Tibial nerve (tissue), 4 donors: ENCODE data around the gene OR5AS1. TPM values are rescaled to one million over a fixed set of nuclear protein-coding genes. Genes with fewer than 3 reads are reported as not detected.
"Not testable (repeated sequence)": the region's sequence is repeated elsewhere in the genome, so short reads cannot be mapped to it uniquely, and the experiment has no call there.

Experiments used
- DNase-seq, 2 donors: peaks; one replicate each; pipeline ENCODE4 v3.0.0-alpha.2; 2019; ENCODE audit warnings: low spot score in 2 of 2
- H3K27ac ChIP-seq, 4 donors: fragments of 200-600 bp; sonication (generic) in 3 of 4; one replicate each; pipeline ENCODE4 v1.5.1; 2017 to 2019; ENCODE audit warnings: mild to moderate bottlenecking in 1 of 4
- H3K27me3 ChIP-seq, 2 donors: fragments of 200-600 bp; sonication (generic) in 1 of 2; one replicate each; pipeline versions ENCODE4 v1.5.1 to v1.6.0; 2017 to 2019
- H3K36me3 ChIP-seq, 3 donors: fragments of 200-600 bp; sonication (generic); one replicate each; pipeline ENCODE4 v1.5.1; 2018 to 2019
- H3K4me1 ChIP-seq, 4 donors: fragments of 200-600 bp; sonication (generic) in 3 of 4; one replicate each; pipeline ENCODE4 v1.5.1; 2017 to 2019
- H3K4me3 ChIP-seq, 4 donors: fragments of 200-600 bp; sonication (generic) in 3 of 4; one replicate each; pipeline ENCODE4 v1.5.1; 2017 to 2019; ENCODE audit warnings: mild to moderate bottlenecking in 1 of 4, moderate library complexity in 1 of 4
- H3K9me3 ChIP-seq, 4 donors: fragments of 200-600 bp; sonication (generic) in 3 of 4; one replicate each; pipeline ENCODE4 v1.5.1; 2017 to 2019
- EP300 ChIP-seq, 2 donors: sonication (generic); formaldehyde crosslinking; IDR thresholded peaks; one replicate each; pipeline ENCODE4 v1.6.1; 2017; ENCODE audit warnings: antibody characterized with exemption in 2 of 2, mild to moderate bottlenecking in 1 of 2
- POLR2A ChIP-seq, 2 donors: fragments of 450-650 bp; IDR thresholded peaks; one replicate each; pipeline ENCODE4 v1.6.1; 2017; ENCODE audit warnings: antibody characterized with exemption in 2 of 2, mild to moderate bottlenecking in 2 of 2, moderate library complexity in 2 of 2
- WGBS, 2 donors: methylation state at CpG; one replicate each; pipeline ENCODE4 v1.1.5; 2018; 5-methylcytosine and 5-hydroxymethylcytosine counted together
- total RNA-seq, 4 donors: library from RNA; depleted of rRNA; stranded (reverse); fragments of >200 nt; gene quantifications; one replicate each; pipeline ENCODE4 v1.1.0, GENCODE V29; 2016
- TF ChIP-seq, protein P1 (sequence below), 5 experiments: fragments of 200-600 bp in 3 of 5; fragments of 450-650 bp in 2 of 5; sonication (generic) in 3 of 5; IDR thresholded peaks; one replicate each; pipeline ENCODE4 v1.5.1; 2016 to 2019; ENCODE audit warnings: antibody characterized with exemption in 5 of 5, mild to moderate bottlenecking in 3 of 5, moderate library complexity in 2 of 5

OR5AS1 gene
- total RNA-seq, 4 donors from 2014 or later = not detected

GRCh38 chr11:56048480-56048879 lies 21.0 kb downstream of the OR5AS1 start:
- no peaks in the 10 kb centered on the region for H3K27me3 ChIP-seq
- no peaks in the 10 kb centered on the region for H3K36me3 ChIP-seq
- no peak for DNase-seq
- no peaks in the 10 kb centered on the region for H3K4me1 ChIP-seq
- WGBS, 2 donors = 59 to 68% methylated on average over 4 of the region's 4 CpGs
- TF ChIP-seq POLR2A (IDR thresholded peaks at IDR 0.05) (no peak), EP300 (IDR thresholded peaks at IDR 0.05) (no peak)
- TF ChIP-seq, protein P1, sequence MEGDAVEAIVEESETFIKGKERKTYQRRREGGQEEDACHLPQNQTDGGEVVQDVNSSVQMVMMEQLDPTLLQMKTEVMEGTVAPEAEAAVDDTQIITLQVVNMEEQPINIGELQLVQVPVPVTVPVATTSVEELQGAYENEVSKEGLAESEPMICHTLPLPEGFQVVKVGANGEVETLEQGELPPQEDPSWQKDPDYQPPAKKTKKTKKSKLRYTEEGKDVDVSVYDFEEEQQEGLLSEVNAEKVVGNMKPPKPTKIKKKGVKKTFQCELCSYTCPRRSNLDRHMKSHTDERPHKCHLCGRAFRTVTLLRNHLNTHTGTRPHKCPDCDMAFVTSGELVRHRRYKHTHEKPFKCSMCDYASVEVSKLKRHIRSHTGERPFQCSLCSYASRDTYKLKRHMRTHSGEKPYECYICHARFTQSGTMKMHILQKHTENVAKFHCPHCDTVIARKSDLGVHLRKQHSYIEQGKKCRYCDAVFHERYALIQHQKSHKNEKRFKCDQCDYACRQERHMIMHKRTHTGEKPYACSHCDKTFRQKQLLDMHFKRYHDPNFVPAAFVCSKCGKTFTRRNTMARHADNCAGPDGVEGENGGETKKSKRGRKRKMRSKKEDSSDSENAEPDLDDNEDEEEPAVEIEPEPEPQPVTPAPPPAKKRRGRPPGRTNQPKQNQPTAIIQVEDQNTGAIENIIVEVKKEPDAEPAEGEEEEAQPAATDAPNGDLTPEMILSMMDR (IDR thresholded peaks at IDR 0.05) = no peak
- no peak overlapping the region for H3K27ac ChIP-seq
- H3K4me3 ChIP-seq = no peak overlapping the region
- H3K9me3 ChIP-seq = no peaks in the 10 kb centered on the region

GRCh38 chr11:56049487-56049886 lies 22.0 kb downstream of the OR5AS1 start:
- no peak overlapping the region for H3K4me3 ChIP-seq
- H3K27me3 ChIP-seq = no peaks in the 10 kb centered on the region
- no peaks in the 10 kb centered on the region for H3K9me3 ChIP-seq
- TF ChIP-seq EP300 (IDR thresholded peaks at IDR 0.05) (no peak), POLR2A (IDR thresholded peaks at IDR 0.05) (no peak)
- TF ChIP-seq, protein P1 (IDR thresholded peaks at IDR 0.05) = no peak
- H3K4me1 ChIP-seq = no peaks in the 10 kb centered on the region
- DNase-seq = no peak
- WGBS, 2 donors = 46 to 49% methylated on average over 2 of the region's 2 CpGs
- H3K36me3 ChIP-seq = no peaks in the 10 kb centered on the region
- no peak overlapping the region for H3K27ac ChIP-seq

DNA sequence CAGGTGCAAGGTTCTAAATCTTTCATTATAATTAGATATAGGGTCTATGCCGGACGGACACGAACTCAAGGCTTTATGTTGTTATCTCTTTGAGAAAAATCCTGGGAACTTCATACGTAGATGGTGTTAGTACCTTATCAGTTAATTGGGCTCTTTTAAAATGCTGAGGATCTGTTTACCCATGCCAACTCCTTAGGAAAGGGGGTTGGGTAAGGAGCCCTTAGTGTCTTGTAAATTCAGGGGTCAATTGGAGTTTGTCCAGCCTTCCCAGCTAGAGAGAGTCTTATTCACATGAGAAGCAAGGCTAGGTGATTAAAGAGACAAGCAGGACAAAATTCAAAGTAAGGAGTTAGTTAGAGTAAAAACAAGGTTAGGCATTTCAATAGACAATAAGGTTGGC lies 28.9 kb downstream of the OR5AS1 start:
- H3K27me3 ChIP-seq, DNase-seq, H3K9me3 ChIP-seq, H3K4me1 ChIP-seq, H3K36me3 ChIP-seq, H3K4me3 ChIP-seq, H3K27ac ChIP-seq: not testable (repeated sequence)
- WGBS, 2 donors = 39 to 55% methylated on average over 4 of the region's 4 CpGs

GRCh38 chr11:56057661-56058237 lies 30.3 kb downstream of the OR5AS1 start:
- whole genome bisulfite sequencing, 2 donors = 15 to 25% methylated on average over 7 of the region's 7 CpGs
- DNase-seq = not testable (repeated sequence)

DNA sequence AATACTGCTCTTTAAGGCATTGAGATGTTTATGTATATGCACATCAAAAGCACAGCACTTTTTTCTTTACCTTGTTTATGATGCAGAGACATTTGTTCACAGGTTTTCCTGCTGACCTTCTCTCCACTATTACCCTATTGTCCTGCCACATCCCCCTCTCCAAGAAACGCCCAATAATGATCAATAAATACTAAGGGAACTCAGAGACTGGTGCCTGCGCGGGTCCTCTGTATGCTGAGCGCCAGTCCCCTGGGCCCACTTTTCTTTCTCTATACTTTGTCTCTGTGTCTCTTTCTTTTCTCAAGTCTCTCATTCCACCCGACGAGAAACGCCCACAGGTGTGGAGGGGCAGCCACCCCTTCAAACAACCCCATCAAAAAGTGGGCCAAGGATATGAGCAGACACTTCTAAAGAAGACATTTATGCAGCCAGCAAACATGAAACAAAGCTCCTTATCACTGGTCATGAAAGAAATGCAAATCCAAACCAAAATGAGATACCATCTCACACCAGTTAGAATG lies 30.9 kb downstream of the OR5AS1 start:
- not testable (repeated sequence) for H3K27ac ChIP-seq, H3K9me3 ChIP-seq, H3K36me3 ChIP-seq, H3K4me3 ChIP-seq, H3K27me3 ChIP-seq, H3K4me1 ChIP-seq, DNase-seq
- 69 to 78% methylated on average over 7 of the region's 7 CpGs for WGBS, 2 donors

More at GRCh38 chr11:56057661-56058237, 30.3 kb downstream of the OR5AS1 start:
- H3K27me3 ChIP-seq, H3K9me3 ChIP-seq, H3K27ac ChIP-seq, H3K4me3 ChIP-seq, H3K36me3 ChIP-seq, H3K4me1 ChIP-seq: not testable (repeated sequence)

- no peak for TF ChIP-seq EP300 (IDR thresholded peaks at IDR 0.05)
- no peak for TF ChIP-seq POLR2A (IDR thresholded peaks at IDR 0.05)
- TF ChIP-seq, protein P1 (IDR thresholded peaks at IDR 0.05) = no peak
- H3K9me3 ChIP-seq = no peaks in the 10 kb centered on the region
- H3K27ac ChIP-seq = no peak overlapping the region
- H3K27me3 ChIP-seq = no peaks in the 10 kb centered on the region
- no peak overlapping the region for H3K4me3 ChIP-seq
- DNase-seq = no peak
- H3K36me3 ChIP-seq = no peaks in the 10 kb centered on the region
- 81 to 86% methylated on average over 2 of the region's 2 CpGs for WGBS, 2 donors
- no peaks in the 10 kb centered on the region for H3K4me1 ChIP-seq
These were observed 39.5 kb downstream of the OR5AS1 start for GRCh38 chr11:56066980-56067379.

Other genes starting within 250 kb of the OR5AS1 start
- gene OR5D14, start 232.1 kb upstream of the OR5AS1 start, total RNA-seq = not detected
- not detected for gene OR5L1, start 216.3 kb upstream of the OR5AS1 start, total RNA-seq
- not detected for gene OR5D18, start 208.0 kb upstream of the OR5AS1 start, total RNA-seq
- not detected for gene OR5L2, start 200.4 kb upstream of the OR5AS1 start, total RNA-seq
- gene OR5D16, start 188.9 kb upstream of the OR5AS1 start, total RNA-seq = not detected
- gene TRIM51, start 144.4 kb upstream of the OR5AS1 start, total RNA-seq = not detected
- gene OR5W2, start 113.1 kb upstream of the OR5AS1 start, total RNA-seq = not detected
- gene OR5I1, start 91.3 kb upstream of the OR5AS1 start, total RNA-seq = not detected
- not detected for gene OR10AG1, start 57.7 kb upstream of the OR5AS1 start, total RNA-seq
- gene OR5F1, start 33.0 kb upstream of the OR5AS1 start, total RNA-seq = not detected
- gene OR8I2, start 65.7 kb downstream of the OR5AS1 start, total RNA-seq = not detected
- not detected for gene OR8H2, start 76.0 kb downstream of the OR5AS1 start, total RNA-seq
- not detected for gene OR8H3, start 94.7 kb downstream of the OR5AS1 start, total RNA-seq
- not detected for gene OR8J3, start 112.5 kb downstream of the OR5AS1 start, total RNA-seq
- gene OR8K5, start 132.7 kb downstream of the OR5AS1 start, total RNA-seq = not detected
- gene OR5J2, start 149.0 kb downstream of the OR5AS1 start, total RNA-seq = not detected
- not detected for gene OR5T2, start 206.6 kb downstream of the OR5AS1 start, total RNA-seq
- not detected for gene OR5T3, start 224.6 kb downstream of the OR5AS1 start, total RNA-seq
- not detected for gene OR5T1, start 246.5 kb downstream of the OR5AS1 start, total RNA-seq